GM18951 (cell line): Measurements from ENCODE around the gene KRTAP10-2.

Experiments used
- POLR2A ChIP-seq: IDR thresholded peaks from 4 replicates; pipeline ENCODE4 v1.6.1; 2011; ENCODE audit warnings: mild to moderate bottlenecking; ENCODE audit not compliant: insufficient read length, insufficient read depth; ENCODE audit errors: extremely low read depth
- in situ Hi-C: fragments of 300-500 bp; cut with MboI; formaldehyde crosslinking; loops from one replicate; pipeline ENCODE4 v1.12.0; 2022; ENCODE audit warnings: low sequenced_read_pairs, mixed read lengths, inconsistent platforms; ENCODE audit not compliant: unreplicated experiment

KRTAP10-2 gene

GRCh38 chr21:44533121-44533890, 18.0 kb downstream of the KRTAP10-2 start:
- in situ Hi-C loops, result no loop called here
- TF ChIP-seq POLR2A, result no peak

- in situ Hi-C loops, result no loop called here
- no peak for TF ChIP-seq POLR2A
Measured at GRCh38 chr21:44532712-44533111, 18.6 kb downstream of the KRTAP10-2 start.

GRCh38 chr21:44531606-44532564, 19.4 kb downstream of the KRTAP10-2 start:
- in situ Hi-C loops, result no loop called here
- TF ChIP-seq POLR2A, result no peak

- no peak for TF ChIP-seq POLR2A
- in situ Hi-C loops, result no loop called here
Measured at GRCh38 chr21:44530903-44531605, 20.3 kb downstream of the KRTAP10-2 start.

- no peak for TF ChIP-seq POLR2A
- in situ Hi-C loops, result no loop called here
Measured at GRCh38 chr21:44530221-44530902, 20.9 kb downstream of the KRTAP10-2 start.

GRCh38 chr21:44529503-44530125, 21.7 kb downstream of the KRTAP10-2 start:
- in situ Hi-C loops, result no loop called here
- no peak for TF ChIP-seq POLR2A

- in situ Hi-C loops, result no loop called here
- no peak for TF ChIP-seq POLR2A
Measured at GRCh38 chr21:44529011-44529421, 22.3 kb downstream of the KRTAP10-2 start.

- no peak for TF ChIP-seq POLR2A
- in situ Hi-C loops, result no loop called here
Measured at GRCh38 chr21:44528634-44528995, 22.7 kb downstream of the KRTAP10-2 start.

GRCh38 chr21:44527983-44528633, 23.2 kb downstream of the KRTAP10-2 start:
- in situ Hi-C loops, result no loop called here

GRCh38 chr21:44527156-44527982, 23.9 kb downstream of the KRTAP10-2 start:
- TF ChIP-seq POLR2A, result no peak
- in situ Hi-C loops, result no loop called here

More at GRCh38 chr21:44527983-44528633, 23.2 kb downstream of the KRTAP10-2 start:
- TF ChIP-seq POLR2A, result no peak
